GM19395 (cell line): ENCODE data around the gene ARSA.

Experiments used
- ATAC-seq: cut with Tn5 transposase; IDR thresholded peaks from one replicate; pipeline ENCODE4 v1.9.1; 2021; ENCODE audit warnings: mild to moderate bottlenecking, moderate library complexity; ENCODE audit not compliant: unreplicated experiment

ARSA gene

DNA sequence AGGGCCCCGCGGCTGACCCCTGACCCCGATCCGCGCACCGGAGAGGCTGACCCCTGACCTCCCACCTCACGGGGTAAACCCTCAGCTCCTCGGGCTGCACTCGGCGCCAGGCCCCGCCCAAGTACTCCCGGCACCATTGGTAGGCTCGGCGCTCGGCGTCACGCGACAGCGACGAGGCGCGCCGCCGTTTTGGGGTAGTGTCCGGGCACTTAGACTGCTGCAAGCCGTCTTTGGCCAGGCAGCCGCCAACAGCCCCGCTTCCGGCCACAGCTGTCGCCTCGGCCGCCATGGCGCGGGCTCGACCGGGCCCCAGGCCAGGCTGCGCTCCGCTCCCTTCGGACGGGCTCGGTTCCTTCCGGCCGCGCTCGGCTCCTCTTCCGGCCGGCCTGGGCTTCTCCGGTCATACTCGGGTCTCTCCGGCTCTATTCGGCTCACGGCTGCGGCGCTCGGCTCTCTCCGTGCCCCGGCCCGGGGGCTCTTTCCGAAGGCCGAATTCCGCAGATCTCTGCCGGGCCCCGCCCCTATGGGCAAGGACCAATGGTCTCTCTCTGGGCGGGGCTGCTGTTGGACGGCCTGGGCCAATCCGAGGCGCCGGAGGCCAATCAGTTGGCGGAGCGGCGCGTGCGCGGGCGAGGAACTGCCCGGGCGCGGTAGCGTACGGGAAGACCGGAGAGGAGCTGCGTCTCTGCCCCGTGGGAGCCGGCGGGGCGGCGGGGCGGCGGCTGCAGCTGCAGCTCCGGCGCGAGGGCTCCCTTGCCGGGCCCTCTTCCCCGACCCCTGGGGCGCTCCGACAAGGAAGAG, 45.3 kb downstream of the ARSA start, which contains the start of gene CHKB:
CHKB (minus strand) TSS at position 357 of the 801 bp plus-strand sequence; CDS start at position 289, 68 bp downstream.
- peak; percentile 92 for ATAC-seq

DNA sequence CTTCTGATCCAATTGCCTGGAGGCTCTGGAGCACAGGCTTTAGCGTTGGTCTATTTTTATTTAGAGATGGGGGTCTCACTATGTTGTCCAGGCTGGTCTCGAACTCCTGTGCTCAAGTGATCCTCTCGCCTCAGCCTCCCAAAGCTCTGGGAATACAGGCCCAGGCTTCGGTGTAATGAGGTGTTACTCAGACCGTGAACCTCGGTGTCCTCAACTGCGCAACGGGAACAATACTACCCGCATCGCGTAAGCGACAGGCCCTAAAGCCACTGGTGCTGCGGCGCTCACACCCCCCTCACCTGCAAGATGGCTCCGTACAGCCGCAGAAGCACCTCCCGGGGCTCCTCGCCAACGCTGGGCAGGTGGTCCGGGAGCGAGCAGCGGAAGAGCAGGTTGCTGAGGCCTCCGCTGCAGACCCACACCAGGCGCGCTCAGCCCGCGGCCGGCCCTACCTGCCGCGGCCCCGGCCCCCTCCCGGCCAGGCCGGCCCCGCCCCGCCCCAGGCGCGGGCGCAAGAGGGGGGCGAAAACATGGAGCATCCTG, 45.9 kb downstream of the ARSA start:
- peak; percentile 20 for ATAC-seq

- no peak for ATAC-seq
Observed at GRCh38 chr22:50581031-50581949, 46.7 kb downstream of the ARSA start.

DNA sequence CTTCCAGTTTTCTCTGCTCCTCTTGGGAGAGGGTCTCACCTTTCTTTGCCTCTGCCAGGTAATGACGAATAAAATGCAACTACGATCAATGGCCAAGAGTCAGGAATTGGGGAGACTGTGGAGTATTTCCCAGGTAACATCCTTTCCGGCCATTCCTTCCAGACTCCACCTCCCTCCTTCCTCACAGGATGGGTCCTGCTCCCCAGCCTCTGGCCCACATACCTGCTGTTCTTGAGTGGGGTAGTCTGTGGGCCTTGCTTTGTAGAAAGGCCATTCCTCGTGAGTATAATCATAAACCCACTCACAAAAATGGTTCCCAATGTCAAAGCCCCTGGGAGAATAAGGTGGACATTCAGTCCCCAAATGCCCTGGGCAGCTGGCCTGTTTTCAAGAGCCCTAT, 48.2 kb downstream of the ARSA start:
- no peak for ATAC-seq

DNA sequence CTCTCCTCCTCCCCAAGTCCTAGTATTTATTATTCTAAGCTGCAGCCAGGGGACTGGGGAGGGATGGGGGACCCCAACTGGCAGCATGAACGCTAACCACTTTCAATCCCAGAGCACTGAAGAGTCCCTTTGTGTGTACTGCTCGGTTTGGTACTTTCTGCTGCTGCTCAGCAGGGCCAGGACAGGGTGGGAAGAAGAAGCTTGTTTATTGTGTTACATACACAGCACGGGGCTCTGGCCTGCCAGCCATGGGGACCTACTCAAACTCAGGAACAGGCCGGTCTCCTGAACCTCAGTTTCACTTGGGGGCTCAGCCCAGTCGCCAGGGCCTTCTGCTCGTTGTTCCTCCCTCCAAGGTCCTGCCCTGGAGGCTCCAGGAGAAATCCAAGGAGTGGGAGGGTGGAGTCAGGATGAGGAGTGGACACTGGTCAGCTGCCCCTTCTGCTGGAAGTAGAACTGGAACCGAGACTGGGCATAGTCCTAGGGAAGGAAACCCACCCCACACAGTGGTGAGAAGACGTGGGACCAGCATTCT, 49.1 kb downstream of the ARSA start:
- no peak for ATAC-seq

DNA sequence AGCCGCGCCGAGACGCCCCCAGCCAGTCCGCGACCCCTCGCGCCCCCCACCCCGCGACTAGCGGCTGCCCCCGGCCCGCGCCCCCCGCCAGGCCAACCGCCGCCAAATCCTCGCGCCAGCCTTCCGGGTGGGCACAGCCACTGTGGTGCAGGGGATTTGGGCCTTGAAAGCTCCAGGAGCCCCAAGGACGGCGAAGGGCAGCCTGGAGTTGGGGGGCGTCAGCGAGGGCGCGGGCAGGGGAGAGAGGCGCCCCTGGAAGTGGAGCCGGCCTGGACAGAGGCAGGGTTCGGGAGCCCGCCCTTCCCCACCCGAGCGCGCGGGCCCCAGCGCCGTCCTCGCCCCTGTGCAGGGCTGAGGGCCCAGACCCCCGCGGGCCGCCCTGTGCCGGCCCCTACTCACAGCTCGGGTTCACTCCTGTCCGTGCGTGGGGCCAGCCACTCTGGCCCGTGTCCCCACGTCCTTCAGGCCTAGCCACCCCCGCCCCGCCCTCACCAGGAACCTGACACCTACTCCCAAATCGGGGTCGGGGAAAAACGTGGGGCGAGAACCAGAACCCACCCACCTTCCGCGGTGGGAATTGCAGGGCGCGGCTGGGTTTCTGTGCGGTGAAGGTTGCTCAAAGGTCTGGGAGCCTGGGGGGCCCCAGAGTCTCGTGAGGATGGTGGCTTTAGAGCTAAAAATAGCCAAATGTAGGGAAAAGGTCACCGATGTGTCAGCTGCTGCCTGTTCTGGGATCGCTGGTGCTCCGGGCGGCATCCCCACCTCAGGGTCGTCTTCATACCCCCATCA, 49.8 kb downstream of the ARSA start, which contains the start of gene CPT1B:
CPT1B (minus strand) TSS at position 441 of the 789 bp plus-strand sequence. CDS start 512 bp downstream, outside the sequence.
- no peak for ATAC-seq

- ATAC-seq = no peak
Observed at GRCh38 chr22:50577697-50577986, 50.3 kb downstream of the ARSA start.

GRCh38 chr22:50576806-50577696, 50.9 kb downstream of the ARSA start:
- ATAC-seq = no peak

- ATAC-seq = no peak
Observed at GRCh38 chr22:50576070-50576469, 51.9 kb downstream of the ARSA start.

DNA sequence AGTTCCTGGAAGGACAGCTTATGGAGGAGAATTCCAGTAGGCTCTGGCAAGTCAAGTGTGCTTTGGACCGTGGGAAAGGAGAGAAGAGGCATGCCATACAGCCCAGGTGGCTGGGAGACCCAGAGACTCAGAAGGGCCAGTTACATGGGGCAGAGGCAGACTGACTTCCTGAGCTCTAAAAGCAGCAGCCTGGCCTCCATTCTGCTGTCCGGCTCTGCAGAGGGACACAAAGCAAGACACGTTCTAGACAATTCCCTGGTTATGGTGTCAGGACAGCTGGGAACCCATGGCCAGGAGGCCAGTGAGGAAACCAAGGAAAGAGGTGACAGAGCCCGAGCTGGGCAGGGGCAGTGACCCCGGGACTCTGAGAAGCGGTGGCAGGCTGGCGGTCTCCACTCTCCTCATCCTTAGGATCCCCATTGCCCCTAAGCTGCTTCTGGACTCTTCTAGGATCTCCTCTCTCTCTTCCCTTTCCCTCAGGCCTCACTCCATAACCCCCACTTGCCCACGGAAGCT, 52.5 kb downstream of the ARSA start:
- ATAC-seq = no peak
